GM23248 (cell line): ENCODE measurements around the gene ANGPTL2.

Source experiments
- EZH2 ChIP-seq: fragments of 200-600 bp; sonication (generic); IDR thresholded peaks from 2 replicates; pipeline ENCODE4 v1.6.1; 2018; ENCODE audit warnings: antibody characterized with exemption, mild to moderate bottlenecking; ENCODE audit not compliant: insufficient read depth, poor library complexity, severe bottlenecking
- EZH2phosphoT487 ChIP-seq: fragments of 200-600 bp; sonication (generic); IDR thresholded peaks from 2 replicates; pipeline ENCODE4 v1.6.1; 2018; ENCODE audit warnings: antibody characterized with exemption, moderate library complexity, mild to moderate bottlenecking, low read depth; ENCODE audit not compliant: insufficient read depth

GRCh38 chr9:127119320-127119709, 3.1 kb downstream of the ANGPTL2 start:
- TF ChIP-seq EZH2 (no peak), EZH2phosphoT487 (no peak)
